Panc1 (cell line): ENCODE measurements around the gene BACH2. TPM values are rescaled to one million over a fixed set of nuclear protein-coding genes. Genes with fewer than 3 reads are reported as not detected.

Source experiments
- ATAC-seq: fragments of 200-7000 bp; cut with Tn5 transposase; 2 replicates; pipeline ENCODE4 v1.9.1; 2020; ENCODE audit warnings: mild to moderate bottlenecking, moderate library complexity
- BruUV-seq: library from RNA; stranded (reverse); fragments of 400-500 nt; replicated peaks from 2 replicates; lab custom pipeline; 2021; lab: Mats Ljungman, UMichigan
- CTCF ChIA-PET: fragments of 300-600 bp; sonication (Branson Sonifier 250); formaldehyde crosslinking; loops from one replicate; lab custom pipeline; 2022; ENCODE audit warnings: antibody characterized with exemption; lab: Charles Lee
- POLR2A ChIA-PET: fragments of 300-600 bp; sonication (Branson Sonifier 250); formaldehyde crosslinking; loops from one replicate; lab custom pipeline; 2022; ENCODE audit warnings: antibody characterized with exemption; lab: Charles Lee
- DNase-seq: peaks from one replicate; pipeline ENCODE4 v3.0.0-alpha.2; 2010; ENCODE audit warnings: low read depth, low spot score
- H3K27ac ChIP-seq: 2 replicates; pipeline ENCODE4 v1.5.1; 2011; ENCODE audit warnings: mild to moderate bottlenecking, low read length, inconsistent platforms
- H3K27me3 ChIP-seq: fragments of 200-500 bp; sonication (Bioruptor generic); 2 replicates; pipeline ENCODE4 v1.6.0; 2014; ENCODE audit warnings: low read length, inconsistent platforms; ENCODE audit not compliant: control insufficient read depth, insufficient read depth
- H3K36me3 ChIP-seq: fragments of 200-500 bp; sonication (Bioruptor generic); 2 replicates; pipeline ENCODE4 v1.5.1; 2014; ENCODE audit warnings: inconsistent platforms, mild to moderate bottlenecking, low read length, moderate library complexity; ENCODE audit not compliant: control insufficient read depth, insufficient read depth
- H3K4me1 ChIP-seq: 2 replicates; pipeline ENCODE4 v1.5.1; 2011; ENCODE audit warnings: inconsistent platforms, mild to moderate bottlenecking, low read length, moderate library complexity; ENCODE audit not compliant: control insufficient read depth, insufficient read depth
- H3K4me3 ChIP-seq, 2 experiments: 2 replicates each; pipeline ENCODE4 v1.5.1; 2011 to 2012; ENCODE audit warnings: low read depth in 2 of 2, low read length in 2 of 2, mild to moderate bottlenecking in 2 of 2, inconsistent platforms in 1 of 2, moderate library complexity in 1 of 2
- H3K9me3 ChIP-seq: fragments of 200-500 bp; sonication (Bioruptor generic); 2 replicates; pipeline ENCODE4 v1.5.1; 2014; ENCODE audit warnings: low read depth, mild to moderate bottlenecking, inconsistent platforms, low read length, moderate library complexity; ENCODE audit not compliant: control insufficient read depth, insufficient read depth
- CTCF ChIP-seq: fragments of 450-650 bp; IDR thresholded peaks from 2 replicates; pipeline ENCODE4 v1.5.1; 2017; ENCODE audit warnings: mild to moderate bottlenecking
- POLR2AphosphoS5 ChIP-seq: IDR thresholded peaks from 2 replicates; pipeline ENCODE4 v1.6.1; 2012; ENCODE audit warnings: mild to moderate bottlenecking, low read depth, low read length, moderate library complexity
- REST ChIP-seq, 2 experiments: IDR thresholded peaks; 2 replicates each; pipeline ENCODE4 v1.6.1; 2011 to 2012; ENCODE audit warnings: low read depth in 2 of 2, control low read depth in 1 of 2, low read length in 1 of 2, mild to moderate bottlenecking in 1 of 2, moderate library complexity in 1 of 2; ENCODE audit not compliant: insufficient read depth in 1 of 2
- SIN3A ChIP-seq: IDR thresholded peaks from 2 replicates; pipeline ENCODE4 v1.6.1; 2012; ENCODE audit warnings: low read depth, mild to moderate bottlenecking, low read length, moderate library complexity, borderline replicate concordance; ENCODE audit not compliant: insufficient read depth
- TCF7L2 ChIP-seq: IDR thresholded peaks from 2 replicates; pipeline ENCODE4 v1.6.1; 2011; ENCODE audit warnings: mild to moderate bottlenecking, low read depth, low read length, inconsistent platforms
- in situ Hi-C: cut with HindIII; loops from 2 replicates; pipeline ENCODE4 v1.10.0; 2016; ENCODE audit warnings: low sequenced_read_pairs, low pct_unique_long_range_greater_than_20kb
- intact Hi-C: fragments of 100-400 bp; cut with micrococcal nuclease; formaldehyde crosslinking; loops from one replicate; pipeline ENCODE4 v1.10.0; 2022; ENCODE audit not compliant: unreplicated experiment
- total RNA-seq: library from RNA; stranded (reverse); gene quantifications from one replicate; pipeline ENCODE4 v1.2.1, GENCODE V29; 2021; ENCODE audit not compliant: unreplicated experiment

Gene BACH2
- total RNA-seq, 1 experiment from 2014 or later: 1.6 TPM

- POLR2A ChIA-PET: no interaction called here
- intact Hi-C loops: no loop called here
- H3K4me3 ChIP-seq: no peak overlapping the region
- H3K27me3 ChIP-seq: no peaks in the 10 kb centered on the region
- DNase-seq: no peak
- H3K27ac ChIP-seq: no peak overlapping the region
- TF ChIP-seq SIN3A (no peak), REST (IDR thresholded peaks at IDR 0.05; ENCODE audit: insufficient read depth in 1 of 2, low read depth in 2 of 2, low read length in 1 of 2) (no peak), TCF7L2 (no peak), POLR2AphosphoS5 (no peak), CTCF (no peak)
- H3K36me3 ChIP-seq: no peaks in the 10 kb centered on the region
- in situ Hi-C loops: no loop called here
- peaks cover 2% of the 10 kb centered on the region; the same call in 1 of the 2 replicates for H3K9me3 ChIP-seq
- no peaks in the 10 kb centered on the region; the same call in 1 of the 2 replicates for H3K4me1 ChIP-seq
- no TSS peak for BruUV-seq
- CTCF ChIA-PET: interaction anchor here (0.6 kb wide), 1 partner anchor 22 kb away, joined by 3 read pairs; no protein-coding TSS in a partner anchor
- no peak for ATAC-seq
These were observed 331.0 kb downstream of the BACH2 start for GRCh38 chr6:89965441-89966227.

- CTCF ChIA-PET: no interaction called here
- in situ Hi-C loops: no loop called here
These were observed 333.3 kb downstream of the BACH2 start for GRCh38 chr6:89963391-89963790.

More at GRCh38 chr6:89963391-89963790, 333.3 kb downstream of the BACH2 start:
- POLR2A ChIA-PET: no interaction called here
- Histone ChIP-seq H3K9me3 (peaks cover 2% of the 10 kb centered on the region; the same call in 1 of the 2 replicates), H3K27ac (no peak overlapping the region), H3K36me3 (no peaks in the 10 kb centered on the region), H3K4me1 (no peaks in the 10 kb centered on the region), H3K27me3 (no peaks in the 10 kb centered on the region), H3K4me3 (no peak overlapping the region)
- intact Hi-C loops: no loop called here
- ATAC-seq: no peak
- no TSS peak for BruUV-seq
- no peak for DNase-seq
- no peak for TF ChIP-seq REST (IDR thresholded peaks at IDR 0.05; ENCODE audit: insufficient read depth in 1 of 2, low read depth in 2 of 2, low read length in 1 of 2)
- TF ChIP-seq POLR2AphosphoS5: no peak
- no peak for TF ChIP-seq CTCF
- no peak for TF ChIP-seq TCF7L2
- no peak for TF ChIP-seq SIN3A
